GM18499 (cell line): ENCODE data around the gene LAMTOR2.
"Not testable (repeated sequence)": the region's sequence is repeated elsewhere in the genome, so short reads cannot be mapped to it uniquely, and the experiment has no call there.

Experiments used
- ATAC-seq: cut with Tn5 transposase; IDR thresholded peaks from one replicate; pipeline ENCODE4 v1.9.1; 2021; ENCODE audit warnings: moderate number of reproducible peaks; ENCODE audit not compliant: insufficient read depth, unreplicated experiment

Gene LAMTOR2

DNA sequence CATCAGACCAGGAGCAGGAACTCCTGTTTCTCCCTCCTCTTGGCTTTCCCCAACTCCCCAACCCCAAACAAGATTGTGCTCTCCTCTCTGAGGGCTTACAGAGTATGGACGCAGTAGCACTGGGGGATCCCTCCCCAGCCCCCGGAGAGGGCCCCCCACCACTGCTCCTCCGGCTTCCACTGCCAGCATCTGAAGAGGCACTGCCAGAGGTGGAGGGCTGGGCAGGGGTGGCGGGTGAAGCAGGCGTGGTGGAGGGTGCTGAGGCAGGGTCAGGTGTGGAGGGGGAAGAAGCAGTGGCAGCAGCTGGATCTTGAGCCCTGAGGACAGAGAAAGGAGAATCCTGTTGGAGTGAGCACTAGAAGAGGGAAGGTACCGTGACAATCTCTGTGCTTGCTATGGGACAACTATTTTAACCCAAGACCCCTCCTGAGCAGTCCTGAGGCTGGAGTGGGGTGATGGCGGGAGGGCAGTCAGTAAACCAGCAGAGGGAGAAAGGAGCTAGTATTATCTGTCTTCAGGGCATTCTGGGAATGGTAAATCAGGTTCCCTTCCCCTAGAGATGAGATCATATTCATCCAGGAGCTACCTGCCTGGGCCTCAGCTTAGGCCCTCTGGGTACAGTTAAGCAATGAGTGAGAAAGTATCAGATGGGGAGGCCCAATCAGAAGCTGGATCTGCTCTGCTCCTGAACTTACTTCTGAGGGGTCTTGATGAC is 3.4 kb upstream of the LAMTOR2 start:
- no peak for ATAC-seq

DNA sequence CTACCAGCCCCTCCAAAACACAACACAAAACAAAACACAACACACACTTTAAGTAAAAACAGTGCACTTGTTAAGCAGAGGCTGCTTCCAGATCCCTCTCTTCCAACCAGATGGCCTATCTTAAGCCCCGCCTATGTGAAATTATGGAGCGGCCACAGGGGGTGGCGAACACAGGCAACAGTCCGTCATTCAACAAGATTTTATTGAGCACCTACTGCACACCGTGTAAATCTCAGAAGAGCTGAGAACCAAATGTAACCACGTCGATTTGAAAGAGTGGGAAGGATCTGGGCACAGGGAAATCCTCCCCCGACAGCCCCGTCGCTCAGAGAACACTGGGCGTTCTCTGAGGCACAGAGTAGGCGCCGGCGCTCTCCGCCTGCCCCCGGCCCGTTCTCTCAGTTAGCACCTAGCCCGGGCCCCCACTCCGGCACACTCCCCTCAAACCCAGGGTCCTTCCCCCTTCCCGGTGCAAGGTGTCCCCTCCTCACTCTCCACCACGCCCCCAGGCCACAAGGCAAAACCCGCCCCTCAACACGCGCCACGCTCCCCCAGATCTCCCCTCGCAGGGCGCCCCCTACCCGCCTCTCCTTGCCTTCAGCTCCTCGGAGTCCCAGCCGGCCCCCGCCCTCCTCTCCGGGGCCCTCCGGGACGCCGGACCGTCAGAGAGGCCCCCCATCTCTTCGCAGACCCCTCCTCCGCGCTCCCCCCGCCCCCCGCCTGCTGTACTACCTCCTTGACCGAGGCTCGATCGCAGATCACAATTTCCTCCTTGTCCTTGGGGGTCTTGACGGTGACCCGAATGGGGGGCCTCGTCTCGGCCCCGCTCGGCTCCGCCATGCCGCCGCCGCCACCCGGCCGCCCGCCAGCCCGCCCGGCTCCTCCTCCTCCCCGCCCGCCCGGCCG is 1.5 kb upstream of the LAMTOR2 start:
- no peak for ATAC-seq

DNA sequence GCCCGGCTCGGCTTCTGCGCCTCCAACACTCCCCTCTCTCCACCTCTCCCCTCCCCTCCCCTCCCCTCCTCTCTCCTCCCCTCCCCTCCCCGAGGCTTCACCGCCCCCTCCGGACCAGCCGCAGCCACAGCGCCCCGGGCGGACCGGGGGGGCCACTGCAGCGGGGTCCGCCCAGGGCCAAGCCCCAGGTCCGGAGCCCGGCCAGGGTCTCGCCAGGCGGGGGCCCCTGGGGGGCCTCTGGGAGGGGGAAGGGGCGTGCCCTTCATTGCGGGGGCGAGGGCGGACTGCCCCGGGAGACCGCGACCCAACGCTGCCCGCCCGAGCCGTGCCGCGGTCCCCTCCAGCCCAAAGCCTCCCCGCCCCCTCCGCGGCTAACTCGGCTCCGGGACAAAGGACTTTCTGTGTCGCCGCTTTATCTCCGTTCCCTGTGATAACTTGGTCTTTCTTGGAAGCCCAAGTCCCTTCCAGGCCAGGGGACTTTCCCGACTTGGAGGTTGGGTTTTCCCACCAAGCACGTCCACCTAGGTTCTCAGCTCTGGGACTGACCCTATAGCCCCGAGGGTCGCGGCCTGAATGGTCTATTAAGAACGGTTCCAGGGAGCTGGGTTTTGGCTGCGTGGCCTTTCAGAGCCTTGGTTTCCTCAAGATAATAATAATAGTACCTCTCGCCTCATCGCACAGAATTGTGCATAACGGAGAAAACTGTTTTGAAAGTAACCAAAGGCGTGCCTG is 648 bp upstream of the LAMTOR2 start, which contains the start of gene UBQLN4:
UBQLN4 (minus strand) TSS at position 31 of the 732 bp plus-strand sequence. CDS start 97 bp downstream, outside the sequence.
- ATAC-seq, result peak; percentile 12

DNA sequence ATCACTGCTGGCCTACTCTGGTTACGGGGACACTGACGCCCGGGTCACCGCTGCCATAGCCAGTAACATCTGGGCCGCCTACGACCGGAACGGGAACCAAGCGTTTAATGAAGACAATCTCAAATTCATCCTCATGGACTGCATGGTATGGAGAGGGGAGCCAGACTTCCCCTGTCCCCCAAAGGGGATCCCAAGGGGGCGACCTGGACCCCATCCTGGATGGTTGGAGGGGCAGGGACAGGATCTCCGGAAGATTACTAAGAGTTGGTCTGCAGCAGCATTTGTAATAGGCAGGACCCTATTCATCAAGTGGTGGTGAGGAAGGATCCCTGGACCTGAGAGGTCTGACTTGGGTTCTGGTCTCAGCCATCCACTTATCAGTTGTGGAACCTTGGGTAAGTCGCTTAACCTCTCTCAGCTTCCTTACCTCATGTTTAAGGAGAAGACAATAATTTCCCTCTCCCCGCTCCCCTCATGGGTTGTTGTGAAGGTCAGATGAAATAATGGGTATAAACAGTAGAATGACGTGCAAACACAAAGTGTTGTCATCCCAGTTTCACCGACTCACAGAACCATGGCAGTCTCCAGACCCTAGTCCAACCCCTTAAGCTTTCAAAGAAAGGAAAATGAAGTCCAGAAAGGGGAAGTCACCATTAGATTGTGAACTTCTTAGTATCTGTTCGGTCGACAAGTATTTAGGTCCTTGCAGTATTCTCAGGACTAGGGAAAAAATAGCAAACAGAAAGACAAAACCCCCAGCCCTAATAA is 883 bp downstream of the LAMTOR2 start:
- ATAC-seq, result no peak

DNA sequence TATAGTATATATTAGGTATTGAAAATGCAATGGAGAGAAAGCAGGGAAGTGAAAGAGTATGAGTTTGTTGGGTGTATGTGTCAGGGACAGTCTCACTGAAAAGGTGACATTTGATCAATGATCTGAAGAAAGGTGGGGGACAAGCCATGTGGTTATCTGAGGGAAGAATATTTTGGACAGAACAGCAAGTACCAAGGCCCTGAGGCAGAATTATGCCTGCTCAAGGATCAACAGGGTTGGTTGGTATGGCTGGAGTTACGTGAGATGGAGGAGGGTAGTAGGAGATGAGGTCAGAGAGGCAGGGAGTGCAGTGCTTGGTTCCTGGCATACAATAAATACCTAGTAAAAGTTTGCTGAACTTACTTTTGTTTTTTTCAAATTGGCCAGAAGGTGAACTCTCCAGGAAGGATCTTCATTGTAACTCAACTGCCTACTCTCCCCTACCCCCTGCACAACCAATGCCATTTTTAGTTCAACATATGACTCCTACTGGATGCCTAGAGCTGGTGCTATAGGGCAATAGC is 1.8 kb downstream of the LAMTOR2 start:
- ATAC-seq, result no peak

DNA sequence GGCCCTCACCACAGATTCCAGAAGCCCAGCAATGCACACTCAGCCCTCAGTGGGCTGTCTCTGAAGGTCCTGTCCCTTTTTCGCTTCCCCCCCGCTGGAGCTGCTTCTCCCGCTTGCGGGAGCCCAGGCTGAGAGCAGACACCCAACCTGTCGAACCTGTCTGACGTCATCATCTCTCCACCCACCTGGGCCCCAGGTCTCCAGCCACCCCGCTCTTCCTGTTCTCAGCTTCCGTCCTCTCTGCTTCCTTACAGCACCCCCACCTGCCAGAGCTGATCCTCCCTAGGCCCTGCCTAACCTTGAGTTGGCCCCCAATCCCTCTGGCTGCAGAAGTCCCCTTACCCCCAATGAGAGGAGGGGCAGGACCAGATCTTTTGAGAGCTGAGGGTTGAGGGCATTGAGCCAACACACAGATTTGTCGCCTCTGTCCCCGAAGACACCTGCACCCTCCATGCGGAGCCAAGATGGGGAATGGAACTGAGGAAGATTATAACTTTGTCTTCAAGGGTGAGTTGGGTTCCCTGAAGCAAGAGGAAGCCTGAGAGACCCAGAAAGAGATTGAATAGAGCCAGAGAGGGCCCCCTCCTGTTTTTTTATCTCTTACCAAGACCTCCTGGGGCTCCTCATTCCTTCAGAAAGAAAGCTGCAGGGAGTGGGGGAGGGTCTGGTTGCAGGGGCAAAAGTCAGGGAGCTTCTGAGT is 6.5 kb downstream of the LAMTOR2 start, which contains the start of gene RAB25:
RAB25 (plus strand) TSS at position 224 of the 700 bp plus-strand sequence; CDS start at position 465, 241 bp downstream.
- ATAC-seq, result no peak

DNA sequence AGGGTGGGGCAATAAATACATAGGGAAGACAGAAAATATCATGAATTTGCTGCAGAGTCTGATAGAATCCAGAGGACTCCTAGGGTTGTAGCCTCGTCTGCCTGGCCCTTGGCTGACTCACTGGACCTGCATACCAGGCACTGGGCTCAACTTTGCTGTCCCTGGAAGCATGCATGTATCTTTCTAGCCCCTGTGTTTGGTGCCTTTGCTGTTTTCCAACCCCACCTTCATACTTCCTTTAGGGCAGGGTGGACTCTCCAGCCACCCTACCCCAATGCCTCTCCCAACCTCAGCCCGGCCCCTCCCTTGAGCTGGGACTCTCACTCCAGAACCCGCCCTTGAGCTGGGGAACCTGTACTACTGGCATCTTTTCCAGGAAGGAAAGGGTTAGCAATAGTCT is 7.6 kb downstream of the LAMTOR2 start:
- no peak for ATAC-seq

DNA sequence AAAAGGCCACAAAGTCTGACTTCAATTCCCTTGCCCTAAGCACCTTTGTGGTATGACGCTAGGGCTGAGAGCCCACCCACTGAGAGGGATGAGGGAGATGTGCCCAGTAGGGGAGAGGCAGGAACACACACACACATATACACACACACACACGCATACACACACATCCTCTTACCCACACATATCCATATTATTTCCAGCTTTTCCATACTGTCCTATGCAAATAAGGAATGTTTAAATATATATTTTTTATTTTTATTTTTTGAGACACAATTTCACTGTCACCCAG is 9.4 kb downstream of the LAMTOR2 start:
- ATAC-seq, result no peak

DNA sequence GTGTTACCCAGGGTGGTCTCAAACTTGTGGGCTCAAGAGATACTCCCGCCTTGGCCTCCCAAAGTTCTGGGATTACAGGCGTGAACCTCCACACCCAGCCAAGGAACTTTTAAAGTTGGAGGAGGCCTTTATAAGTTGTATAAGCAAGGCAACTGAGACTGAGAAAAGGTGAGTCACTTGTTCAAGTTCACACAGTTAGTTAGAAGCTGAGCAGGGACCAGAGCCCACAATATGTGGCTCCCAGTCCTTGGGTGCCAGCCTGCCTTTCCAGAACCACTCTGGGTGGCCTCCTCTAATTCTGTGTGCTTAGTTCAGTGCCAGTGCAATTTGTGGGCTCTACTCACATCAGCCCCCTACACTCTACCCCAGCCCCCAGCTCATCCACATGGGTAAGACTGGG is 10.0 kb downstream of the LAMTOR2 start:
- ATAC-seq, result no peak

DNA sequence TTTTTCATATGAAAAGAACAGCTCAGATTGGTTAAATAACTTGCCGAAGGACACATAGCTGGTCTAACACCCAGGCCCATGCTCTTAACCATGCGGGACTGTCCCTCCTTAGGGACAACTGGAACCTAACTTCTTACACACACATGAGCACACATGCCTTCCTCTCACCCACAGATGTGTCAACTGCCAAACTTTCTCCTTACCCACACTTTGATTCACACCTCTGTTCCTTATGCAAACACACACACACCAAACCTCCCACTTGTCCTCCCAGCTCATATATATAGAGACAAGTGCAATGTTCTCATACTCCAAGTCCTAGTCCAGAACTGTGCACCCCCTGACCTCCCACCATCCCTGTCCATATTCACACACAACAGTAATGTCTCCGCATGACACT is 10.6 kb downstream of the LAMTOR2 start:
- no peak for ATAC-seq

DNA sequence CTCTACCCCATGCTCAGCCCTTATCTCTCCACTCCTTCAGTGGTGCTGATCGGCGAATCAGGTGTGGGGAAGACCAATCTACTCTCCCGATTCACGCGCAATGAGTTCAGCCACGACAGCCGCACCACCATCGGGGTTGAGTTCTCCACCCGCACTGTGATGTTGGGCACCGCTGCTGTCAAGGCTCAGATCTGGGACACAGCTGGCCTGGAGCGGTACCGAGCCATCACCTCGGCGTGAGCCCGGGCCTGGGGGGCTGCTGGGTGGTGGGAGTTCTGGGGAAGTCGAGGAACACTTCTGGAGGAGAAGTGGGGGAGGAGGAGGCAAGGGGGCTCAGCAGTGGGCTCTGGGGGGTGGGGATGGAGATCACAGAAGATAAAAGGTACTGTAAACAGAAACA is 11.3 kb downstream of the LAMTOR2 start:
- ATAC-seq, result no peak

DNA sequence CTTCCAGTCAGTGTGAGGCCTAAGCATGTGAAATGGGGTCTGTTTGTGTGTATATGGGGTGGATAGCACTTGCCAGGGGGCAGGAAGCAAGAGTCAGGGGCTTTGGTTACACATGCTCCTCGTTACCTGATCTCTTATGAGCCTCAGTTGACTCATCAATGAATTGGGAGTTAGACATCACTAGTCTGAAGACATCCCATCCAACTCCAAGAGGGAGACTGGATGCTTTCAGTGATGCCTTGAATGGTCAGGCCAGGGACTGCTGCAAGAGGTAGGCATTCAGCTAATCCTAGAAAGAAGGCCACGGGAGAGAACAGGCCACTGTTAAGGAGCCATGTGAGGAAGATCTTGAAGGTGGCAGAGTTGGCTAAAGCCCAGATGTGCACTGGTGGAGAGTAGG is 12.7 kb downstream of the LAMTOR2 start:
- ATAC-seq, result no peak

DNA sequence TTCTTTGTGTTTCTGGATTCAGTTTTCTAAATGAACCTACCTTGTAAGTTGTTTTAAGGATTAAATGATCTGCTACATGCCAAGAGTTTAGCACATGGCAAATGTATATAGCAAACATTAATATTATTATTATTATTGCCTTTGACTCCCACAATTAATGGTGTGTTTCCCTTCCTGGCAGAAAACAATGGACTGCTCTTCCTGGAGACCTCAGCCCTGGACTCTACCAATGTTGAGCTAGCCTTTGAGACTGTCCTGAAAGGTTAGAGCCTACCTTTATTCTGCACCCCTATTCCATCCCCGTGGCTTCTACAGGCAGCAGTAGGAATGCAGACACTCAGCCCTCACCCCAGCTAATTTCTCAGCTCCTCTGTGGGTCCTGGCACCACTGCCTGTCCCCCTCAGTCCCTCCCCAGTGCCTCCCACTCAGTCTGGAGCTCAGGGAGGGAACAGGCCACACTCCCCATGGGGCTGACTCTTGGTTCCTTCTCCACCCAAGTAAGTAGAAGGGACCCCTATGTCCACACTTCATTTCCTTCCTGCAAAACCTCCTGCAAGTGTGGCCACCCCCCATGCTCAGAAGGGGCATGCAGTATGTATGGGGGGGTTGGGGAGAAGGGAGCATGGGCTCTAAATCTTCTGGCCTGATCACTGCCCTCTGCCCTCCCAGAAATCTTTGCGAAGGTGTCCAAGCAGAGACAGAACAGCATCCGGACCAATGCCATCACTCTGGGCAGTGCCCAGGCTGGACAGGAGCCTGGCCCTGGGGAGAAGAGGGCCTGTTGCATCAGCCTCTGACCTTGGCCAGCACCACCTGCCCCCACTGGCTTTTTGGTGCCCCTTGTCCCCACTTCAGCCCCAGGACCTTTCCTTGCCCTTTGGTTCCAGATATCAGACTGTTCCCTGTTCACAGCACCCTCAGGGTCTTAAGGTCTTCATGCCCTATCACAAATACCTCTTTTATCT is 15.2 kb downstream of the LAMTOR2 start:
- ATAC-seq, result no peak

DNA sequence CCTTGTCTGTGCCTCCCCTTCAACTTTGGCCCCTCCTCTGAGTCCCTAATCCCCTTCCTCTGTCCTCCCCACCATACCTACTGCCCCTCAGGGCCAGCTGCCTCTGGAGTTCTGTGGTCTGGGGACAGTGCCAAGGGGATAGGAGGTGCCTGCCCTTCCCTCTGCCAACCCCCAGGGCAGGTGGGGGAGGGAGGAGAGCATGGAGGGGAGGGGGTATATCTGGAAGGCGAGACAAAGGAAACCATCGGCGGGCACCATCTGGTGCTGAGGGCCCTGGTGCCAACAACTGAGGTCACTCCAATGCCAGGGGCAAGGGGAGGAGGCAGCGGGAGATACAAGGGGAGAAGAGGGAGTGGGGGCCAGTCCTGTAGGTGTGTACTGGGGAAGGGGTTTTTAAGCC is 16.0 kb downstream of the LAMTOR2 start:
- no peak for ATAC-seq

DNA sequence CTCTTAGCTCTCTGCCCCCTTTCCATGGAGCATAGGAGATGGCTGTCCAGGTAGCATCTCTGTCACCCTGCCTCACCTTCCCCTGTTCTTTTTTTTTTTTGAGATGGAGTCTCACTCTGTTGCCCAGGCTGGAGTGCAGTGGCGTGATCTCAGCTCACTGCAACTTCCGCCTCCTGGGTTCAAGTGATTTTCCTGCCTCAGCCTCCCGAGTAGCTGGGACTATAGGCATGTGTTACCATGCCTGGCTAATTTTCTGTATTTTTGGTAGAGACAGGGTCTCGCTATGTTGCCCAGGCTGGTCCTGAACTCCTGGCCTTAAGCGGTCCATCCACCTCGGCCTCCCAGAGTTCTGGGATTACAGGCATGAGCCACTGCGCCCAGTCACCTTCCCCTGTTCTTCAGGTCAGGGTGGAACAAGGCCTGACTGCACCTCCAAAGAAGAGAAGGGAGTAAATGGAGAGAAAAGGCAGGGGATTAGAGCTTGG is 16.8 kb downstream of the LAMTOR2 start:
- ATAC-seq, result not testable (repeated sequence)

DNA sequence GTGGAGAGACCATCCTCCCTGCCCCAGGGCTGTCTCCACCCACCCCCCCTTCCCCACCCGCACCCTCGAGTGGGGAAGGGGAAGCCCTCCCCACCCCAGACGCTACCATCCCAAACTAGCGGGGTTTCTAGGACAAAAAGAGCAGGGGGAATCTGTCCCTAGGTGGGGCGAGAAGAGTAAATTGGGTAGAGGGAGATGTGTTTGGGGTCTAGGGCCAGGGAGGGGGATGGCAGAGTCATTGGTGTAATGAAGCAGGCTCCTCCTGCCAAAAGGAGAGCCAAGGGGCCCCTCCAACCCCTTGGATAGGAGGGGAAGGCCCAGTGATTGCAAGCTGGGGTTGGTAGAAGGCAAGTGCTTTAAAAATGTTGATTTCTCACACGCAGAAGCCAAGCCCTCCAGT is 17.7 kb downstream of the LAMTOR2 start:
- no peak for ATAC-seq

DNA sequence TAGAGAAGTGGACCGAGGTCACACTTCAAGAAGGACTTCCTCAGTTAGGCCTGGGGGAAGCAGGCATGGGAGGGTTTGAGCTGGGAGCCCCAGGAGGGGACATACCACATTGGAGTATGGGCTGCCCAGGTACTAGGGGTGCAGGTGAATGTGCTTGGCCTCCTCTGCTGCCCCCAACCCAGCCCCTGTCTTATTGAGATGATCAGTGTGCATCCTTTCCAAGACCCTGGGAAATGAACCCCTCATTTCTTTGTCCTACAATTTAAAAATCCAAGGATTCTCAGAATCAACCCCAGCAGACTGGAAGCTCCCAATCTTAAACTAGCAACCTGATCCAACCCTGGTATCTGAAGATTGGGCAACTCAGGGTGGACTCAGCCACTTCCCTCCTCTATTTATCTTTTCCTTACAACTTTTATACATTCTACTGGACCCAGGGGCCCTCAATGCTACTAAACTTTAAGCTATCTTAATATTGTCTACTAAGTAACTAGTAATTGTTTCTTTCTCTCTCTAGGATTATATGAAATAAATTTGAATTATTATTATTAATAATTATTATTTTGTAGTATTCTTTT is 18.6 kb downstream of the LAMTOR2 start:
- no peak for ATAC-seq

DNA sequence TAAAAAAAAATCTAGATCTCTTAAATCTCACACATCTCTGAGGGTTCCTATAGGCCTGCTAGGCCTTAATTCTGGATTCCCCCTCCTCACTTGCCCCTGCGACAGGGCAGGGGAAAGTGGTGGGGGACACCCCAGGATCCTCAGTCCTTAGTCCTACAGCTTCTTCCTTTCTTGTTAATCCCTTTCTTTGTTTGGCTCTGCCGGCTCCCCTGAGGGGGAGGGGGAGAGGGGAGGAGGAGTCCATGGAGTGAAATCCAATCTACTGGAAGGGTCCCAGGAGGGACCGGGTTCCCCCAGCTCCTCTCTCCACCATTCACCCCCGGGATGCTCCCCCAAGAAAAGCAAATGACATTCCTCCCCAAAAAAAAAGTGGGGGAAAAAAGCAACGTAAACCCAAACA is 19.2 kb downstream of the LAMTOR2 start:
- no peak for ATAC-seq
